KOPT-K1 (cell line): ENCODE measurements around the gene GPLD1.

Experiments used
- H3K27ac ChIP-seq: fragments of 200-600 bp; sonication (generic); 2 replicates; pipeline ENCODE4 v1.5.1; 2016; ENCODE audit warnings: antibody characterized with exemption, mild to moderate bottlenecking, low read depth, low read length; ENCODE audit not compliant: poor library complexity, severe bottlenecking
- H3K36me3 ChIP-seq: fragments of 200-600 bp; sonication (generic); 2 replicates; pipeline ENCODE4 v1.5.1; 2017; ENCODE audit warnings: antibody characterized with exemption, mild to moderate bottlenecking, low read length, moderate library complexity; ENCODE audit not compliant: insufficient read depth
- H3K9me3 ChIP-seq: fragments of 200-600 bp; sonication (generic); 2 replicates; pipeline ENCODE4 v1.5.1; 2017; ENCODE audit warnings: antibody characterized with exemption, low read length, mild to moderate bottlenecking; ENCODE audit not compliant: insufficient read depth, poor library complexity, severe bottlenecking

GPLD1 gene

GRCh38 chr6:24486065-24486464, 3.3 kb downstream of the GPLD1 start:
- Histone ChIP-seq H3K9me3 (no peaks in the 10 kb centered on the region), H3K27ac (no peak overlapping the region), H3K36me3 (no peaks in the 10 kb centered on the region)

- no peaks in the 10 kb centered on the region for H3K36me3 ChIP-seq
- no peak overlapping the region for H3K27ac ChIP-seq
- no peaks in the 10 kb centered on the region for H3K9me3 ChIP-seq
These were observed 4.6 kb downstream of the GPLD1 start for GRCh38 chr6:24484657-24485323.

GRCh38 chr6:24481449-24481848, 7.9 kb downstream of the GPLD1 start:
- Histone ChIP-seq H3K36me3 (no peaks in the 10 kb centered on the region), H3K27ac (no peak overlapping the region), H3K9me3 (no peaks in the 10 kb centered on the region)

- Histone ChIP-seq H3K27ac (no peak overlapping the region), H3K9me3 (no peaks in the 10 kb centered on the region), H3K36me3 (no peaks in the 10 kb centered on the region)
These were observed 8.7 kb downstream of the GPLD1 start for GRCh38 chr6:24480705-24481104.

GRCh38 chr6:24478903-24479302, 10.5 kb downstream of the GPLD1 start:
- Histone ChIP-seq H3K9me3 (no peaks in the 10 kb centered on the region), H3K36me3 (no peaks in the 10 kb centered on the region), H3K27ac (no peak overlapping the region)

GRCh38 chr6:24477070-24477469, 12.3 kb downstream of the GPLD1 start:
- Histone ChIP-seq H3K36me3 (no peaks in the 10 kb centered on the region), H3K27ac (no peak overlapping the region), H3K9me3 (no peaks in the 10 kb centered on the region)

- Histone ChIP-seq H3K9me3 (no peaks in the 10 kb centered on the region), H3K27ac (no peak overlapping the region), H3K36me3 (no peaks in the 10 kb centered on the region)
These were observed 12.7 kb downstream of the GPLD1 start for GRCh38 chr6:24476631-24477030.

- H3K36me3 ChIP-seq, result no peaks in the 10 kb centered on the region
- H3K27ac ChIP-seq, result no peak overlapping the region
- no peaks in the 10 kb centered on the region for H3K9me3 ChIP-seq
These were observed 17.2 kb downstream of the GPLD1 start for GRCh38 chr6:24472181-24472580.

- H3K9me3 ChIP-seq, result no peaks in the 10 kb centered on the region
- H3K27ac ChIP-seq, result no peak overlapping the region
- H3K36me3 ChIP-seq, result no peaks in the 10 kb centered on the region
These were observed 19.6 kb downstream of the GPLD1 start for GRCh38 chr6:24469811-24470210.

- no peaks in the 10 kb centered on the region for H3K36me3 ChIP-seq
These were observed 24.9 kb downstream of the GPLD1 start for GRCh38 chr6:24464253-24465038.

GRCh38 chr6:24460966-24461365, 28.4 kb downstream of the GPLD1 start:
- no peaks in the 10 kb centered on the region for H3K9me3 ChIP-seq
- H3K36me3 ChIP-seq, result no peaks in the 10 kb centered on the region
- H3K27ac ChIP-seq, result no peak overlapping the region

More at GRCh38 chr6:24464253-24465038, 24.9 kb downstream of the GPLD1 start:
- no peaks in the 10 kb centered on the region for H3K9me3 ChIP-seq
- no peak overlapping the region for H3K27ac ChIP-seq

GRCh38 chr6:24458941-24459340, 30.4 kb downstream of the GPLD1 start:
- Histone ChIP-seq H3K9me3 (no peaks in the 10 kb centered on the region), H3K27ac (no peak overlapping the region), H3K36me3 (no peaks in the 10 kb centered on the region)

- no peaks in the 10 kb centered on the region for H3K36me3 ChIP-seq
- no peaks in the 10 kb centered on the region for H3K9me3 ChIP-seq
These were observed 31.2 kb downstream of the GPLD1 start for GRCh38 chr6:24458134-24458533.

GRCh38 chr6:24455061-24455460, 34.3 kb downstream of the GPLD1 start:
- no peaks in the 10 kb centered on the region for H3K36me3 ChIP-seq
- no peaks in the 10 kb centered on the region for H3K9me3 ChIP-seq
- H3K27ac ChIP-seq, result no peak overlapping the region

More at GRCh38 chr6:24458134-24458533, 31.2 kb downstream of the GPLD1 start:
- no peak overlapping the region for H3K27ac ChIP-seq

GRCh38 chr6:24454452-24454851, 34.9 kb downstream of the GPLD1 start:
- Histone ChIP-seq H3K9me3 (no peaks in the 10 kb centered on the region), H3K27ac (no peak overlapping the region), H3K36me3 (no peaks in the 10 kb centered on the region)

GRCh38 chr6:24453921-24454320, 35.5 kb downstream of the GPLD1 start:
- H3K9me3 ChIP-seq, result no peaks in the 10 kb centered on the region
- H3K27ac ChIP-seq, result no peak overlapping the region
- no peaks in the 10 kb centered on the region for H3K36me3 ChIP-seq
